Breast epithelium (tissue), 4 donors: ENCODE measurements around the gene MLLT6. TPM values are rescaled to one million over a fixed set of nuclear protein-coding genes. Genes with fewer than 3 reads are reported as not detected.

Experiments used
- DNase-seq, 2 donors: peaks; one replicate each; pipeline ENCODE4 v3.0.0-alpha.2; 2019; ENCODE audit warnings: low spot score in 2 of 2
- H3K27ac ChIP-seq, 2 donors: fragments of 200-600 bp; sonication (generic) in 1 of 2; one replicate each; pipeline ENCODE4 v1.5.1; 2016 to 2019; ENCODE audit warnings: mild to moderate bottlenecking in 1 of 2
- H3K27me3 ChIP-seq, 2 donors: fragments of 200-600 bp; sonication (generic) in 1 of 2; one replicate each; pipeline versions ENCODE4 v1.5.1 to v1.6.0; 2017 to 2019; ENCODE audit warnings: control low read depth in 1 of 2, mild to moderate bottlenecking in 1 of 2
- H3K36me3 ChIP-seq: fragments of 200-600 bp; one replicate; pipeline ENCODE4 v1.5.1; 2019
- H3K4me1 ChIP-seq, 2 donors: fragments of 200-600 bp; sonication (generic); one replicate each; pipeline ENCODE4 v1.5.1; 2016 to 2019; ENCODE audit warnings: control low read depth in 1 of 2
- H3K4me3 ChIP-seq, 3 donors: fragments of 200-600 bp; sonication (generic); 1 replicate in 2 of 3; 2 replicates in 1 of 3; pipeline ENCODE4 v1.5.1; 2016 to 2019; ENCODE audit warnings: mild to moderate bottlenecking in 3 of 3, moderate library complexity in 2 of 3
- H3K9me3 ChIP-seq, 2 donors: fragments of 200-600 bp; sonication (generic) in 1 of 2; one replicate each; pipeline ENCODE4 v1.5.1; 2016 to 2019; ENCODE audit warnings: control low read depth in 1 of 2
- POLR2A ChIP-seq: fragments of 450-650 bp; IDR thresholded peaks from one replicate; pipeline ENCODE4 v1.6.1; 2016; ENCODE audit warnings: antibody characterized with exemption, mild to moderate bottlenecking, moderate library complexity
- POLR2AphosphoS5 ChIP-seq, 3 donors: sonication (generic); formaldehyde crosslinking; IDR thresholded peaks; one replicate each; pipeline ENCODE4 v1.6.1; 2017; ENCODE audit warnings: antibody characterized with exemption in 3 of 3
- intact Hi-C: fragments of 100-400 bp; cut with DNase I; formaldehyde crosslinking; loops from one replicate; pipeline ENCODE4 v1.15.1; 2023; ENCODE audit warnings: low total_unique reads
- total RNA-seq, 3 donors: library from RNA; depleted of rRNA; stranded (reverse); fragments of >200 nt; gene quantifications; one replicate each; pipeline ENCODE4 v1.1.0, GENCODE V29; 2016
- TF ChIP-seq, protein P1 (sequence below), 3 donors: fragments of 450-650 bp; IDR thresholded peaks; one replicate each; pipeline ENCODE4 v1.5.1; 2016 to 2017; ENCODE audit warnings: antibody characterized with exemption in 3 of 3, mild to moderate bottlenecking in 3 of 3, moderate library complexity in 3 of 3

The MLLT6 gene
- total RNA-seq, 3 donors from 2014 or later = 41.9 to 101 (median 90.5) TPM

DNA sequence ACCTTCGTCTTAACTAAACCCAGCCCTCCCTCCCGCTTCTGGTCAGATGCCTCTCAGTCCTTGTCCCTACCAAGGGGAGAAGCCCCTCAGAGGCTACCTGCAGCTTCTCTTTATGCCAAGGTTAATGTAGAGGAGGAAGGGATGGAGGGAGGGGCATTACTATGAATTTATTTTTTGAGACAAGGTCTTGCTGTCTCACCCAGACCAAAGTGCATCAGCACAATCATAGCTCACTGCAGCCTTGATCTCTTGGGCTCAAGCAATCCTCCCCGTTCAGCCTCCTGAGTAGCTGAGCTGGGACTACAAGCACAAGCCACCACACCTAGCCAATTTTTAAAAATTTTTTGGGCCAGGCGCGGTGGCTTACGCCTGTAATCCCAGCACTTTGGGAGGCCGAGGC lies 45.7 kb upstream of the MLLT6 start:
- intact Hi-C loops = no loop called here
- TF ChIP-seq, protein P1, sequence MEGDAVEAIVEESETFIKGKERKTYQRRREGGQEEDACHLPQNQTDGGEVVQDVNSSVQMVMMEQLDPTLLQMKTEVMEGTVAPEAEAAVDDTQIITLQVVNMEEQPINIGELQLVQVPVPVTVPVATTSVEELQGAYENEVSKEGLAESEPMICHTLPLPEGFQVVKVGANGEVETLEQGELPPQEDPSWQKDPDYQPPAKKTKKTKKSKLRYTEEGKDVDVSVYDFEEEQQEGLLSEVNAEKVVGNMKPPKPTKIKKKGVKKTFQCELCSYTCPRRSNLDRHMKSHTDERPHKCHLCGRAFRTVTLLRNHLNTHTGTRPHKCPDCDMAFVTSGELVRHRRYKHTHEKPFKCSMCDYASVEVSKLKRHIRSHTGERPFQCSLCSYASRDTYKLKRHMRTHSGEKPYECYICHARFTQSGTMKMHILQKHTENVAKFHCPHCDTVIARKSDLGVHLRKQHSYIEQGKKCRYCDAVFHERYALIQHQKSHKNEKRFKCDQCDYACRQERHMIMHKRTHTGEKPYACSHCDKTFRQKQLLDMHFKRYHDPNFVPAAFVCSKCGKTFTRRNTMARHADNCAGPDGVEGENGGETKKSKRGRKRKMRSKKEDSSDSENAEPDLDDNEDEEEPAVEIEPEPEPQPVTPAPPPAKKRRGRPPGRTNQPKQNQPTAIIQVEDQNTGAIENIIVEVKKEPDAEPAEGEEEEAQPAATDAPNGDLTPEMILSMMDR (IDR thresholded peaks at IDR 0.05) = no peak
- no peak for TF ChIP-seq POLR2AphosphoS5 (IDR thresholded peaks at IDR 0.05)
- no peak for TF ChIP-seq POLR2A
- no peaks in the 10 kb centered on the region for H3K27me3 ChIP-seq
- H3K36me3 ChIP-seq = no peaks in the 10 kb centered on the region
- DNase-seq = no peak
- no peak overlapping the region for H3K4me3 ChIP-seq
- H3K27ac ChIP-seq = no peak overlapping the region
- no peaks in the 10 kb centered on the region for H3K9me3 ChIP-seq
- peaks cover 0 to 5% of the 10 kb centered on the region in 2 donors for H3K4me1 ChIP-seq

DNA sequence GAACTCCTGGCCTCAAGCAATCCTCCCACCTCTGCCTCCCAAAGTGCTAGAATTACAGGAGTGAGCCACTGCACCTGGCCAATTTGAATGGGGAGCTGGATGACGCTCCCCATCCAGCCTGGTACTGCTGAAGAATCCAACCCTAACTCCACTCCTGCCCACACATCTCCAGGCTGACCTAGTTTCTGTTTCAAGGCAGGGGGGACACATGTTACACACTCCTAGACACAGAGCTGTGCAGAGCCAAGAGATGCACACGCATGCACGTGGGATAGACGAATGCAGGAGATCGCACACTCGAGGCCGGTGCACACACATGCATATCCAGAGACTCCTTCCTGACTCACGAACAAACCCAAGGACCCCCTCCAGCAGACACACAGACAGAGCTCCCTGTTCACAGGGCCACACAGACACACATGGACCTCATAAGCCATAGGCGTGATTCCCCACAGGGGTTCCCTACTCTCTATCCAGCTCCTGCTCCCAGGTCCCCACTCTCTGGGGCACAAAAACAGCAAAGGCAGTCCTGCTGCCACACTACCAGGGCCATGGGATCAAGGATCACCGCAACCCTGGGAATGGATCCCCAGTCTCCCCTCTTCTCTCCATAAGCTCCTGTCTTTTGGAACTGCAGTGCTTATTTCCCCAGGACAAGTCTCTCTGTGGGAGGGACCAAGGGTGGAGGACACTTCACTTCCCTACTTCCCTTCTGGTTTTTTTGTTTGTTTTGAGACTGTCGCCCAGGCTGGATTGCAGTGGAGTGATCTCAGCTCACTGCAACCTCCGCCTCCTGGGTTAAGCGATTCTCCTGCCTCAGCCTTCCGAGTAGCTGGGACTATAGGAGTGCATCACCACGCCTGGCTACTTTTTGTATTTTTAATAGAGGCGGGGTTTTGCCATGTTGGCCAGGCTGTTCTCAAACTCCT lies 44.7 kb upstream of the MLLT6 start:
- intact Hi-C loops = no loop called here
- DNase-seq = no peak

DNA sequence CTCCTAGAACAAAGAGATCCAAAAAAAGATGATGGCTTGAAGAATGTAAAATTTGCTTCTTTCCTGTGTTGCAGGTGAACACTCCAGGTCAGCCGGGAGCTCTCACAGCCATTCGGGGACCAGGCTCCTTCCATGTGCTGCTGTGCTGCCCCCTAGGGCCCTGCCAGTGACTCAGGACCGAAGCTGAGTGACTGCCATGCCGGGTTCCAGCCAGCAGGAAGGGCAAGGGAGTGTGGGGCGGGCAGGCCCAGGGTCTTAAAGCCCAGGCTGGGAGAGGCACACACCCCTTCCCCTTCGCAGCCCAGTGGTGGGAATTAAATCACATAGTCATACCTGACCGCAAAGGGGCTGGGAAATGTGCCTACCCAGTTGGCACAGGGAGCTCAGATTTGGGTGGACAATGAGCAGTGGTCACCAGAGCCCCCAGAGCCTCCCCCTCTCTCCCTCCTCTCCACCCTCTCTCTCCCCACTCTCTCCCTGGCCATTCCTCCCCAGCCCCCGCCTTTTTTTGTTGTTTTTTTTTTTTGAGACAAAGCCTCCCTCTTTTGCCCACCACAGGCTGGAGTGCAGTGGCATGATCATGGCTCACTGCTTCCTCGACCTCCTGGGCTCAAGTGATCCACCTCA lies 41.8 kb upstream of the MLLT6 start:
- Histone ChIP-seq H3K36me3 (no peaks in the 10 kb centered on the region), H3K27me3 (no peaks in the 10 kb centered on the region), H3K4me1 (peaks cover 0 to 5% of the 10 kb centered on the region in 2 donors), H3K27ac (no peak overlapping the region), H3K9me3 (no peaks in the 10 kb centered on the region), H3K4me3 (no peak overlapping the region)
- peak in 1 of 2 donors; percentile 69 for DNase-seq
- TF ChIP-seq, protein P1 (IDR thresholded peaks at IDR 0.05) = peak; percentile 12 to 84 (median 70)
- TF ChIP-seq POLR2A = no peak
- intact Hi-C loops = no loop called here

More for the DNA sequence above, 44.7 kb upstream of the MLLT6 start:
- Histone ChIP-seq H3K36me3 (no peaks in the 10 kb centered on the region), H3K9me3 (no peaks in the 10 kb centered on the region), H3K4me1 (peaks cover 0 to 5% of the 10 kb centered on the region in 2 donors), H3K27me3 (no peaks in the 10 kb centered on the region), H3K4me3 (no peak overlapping the region), H3K27ac (no peak overlapping the region)
- no peak for TF ChIP-seq POLR2A
- TF ChIP-seq, protein P1 (IDR thresholded peaks at IDR 0.05) = no peak
- no peak for TF ChIP-seq POLR2AphosphoS5 (IDR thresholded peaks at IDR 0.05)

GRCh38 chr17:38663964-38664644 lies 41.0 kb upstream of the MLLT6 start:
- no peaks in the 10 kb centered on the region for H3K36me3 ChIP-seq
- intact Hi-C loops = no loop called here
- TF ChIP-seq, protein P1 (IDR thresholded peaks at IDR 0.05) = no peak
- no peak for TF ChIP-seq POLR2AphosphoS5 (IDR thresholded peaks at IDR 0.05)
- no peak for TF ChIP-seq POLR2A
- no peaks in the 10 kb centered on the region for H3K27me3 ChIP-seq
- H3K27ac ChIP-seq = no peak overlapping the region
- H3K4me3 ChIP-seq = no peak overlapping the region
- H3K9me3 ChIP-seq = no peaks in the 10 kb centered on the region
- peaks cover 0 to 3% of the 10 kb centered on the region in 2 donors for H3K4me1 ChIP-seq
- no peak for DNase-seq
